ENCODE data around the gene PCNA. TPM values are rescaled to one million over a fixed set of nuclear protein-coding genes. Genes with fewer than 3 reads are reported as not detected.

Gene PCNA
- polyA plus RNA-seq, 1 donor (not counting 4 experiments of a cell fraction or from before 2014, with no cell fraction given), result 130 TPM

GRCh38 chr20:5160882-5161281, 41.1 kb upstream of the PCNA start:
- no peak for TF ChIP-seq CTCF (optimal IDR thresholded peaks at IDR 0.05 in 1 of 3, IDR thresholded peaks at IDR 0.05 in 1 of 3, conservative IDR thresholded peaks at IDR 0.05 in 1 of 3; ENCODE audit: extremely low read depth in 1 of 3, insufficient read depth in 2 of 3, low read length in 3 of 3)
- TF ChIP-seq EZH2 (IDR thresholded peaks at IDR 0.05; ENCODE audit: low read length), result no peak
- dilution Hi-C loops (cut with MboI; ENCODE audit: extremely low pct_ligation_motif_present, low sequenced_read_pairs), result no loop called here
- H2AFZ ChIP-seq (ENCODE audit: control insufficient read depth, low read length), result no peak overlapping the region
- H3K4me2 ChIP-seq (ENCODE audit: control insufficient read depth, extremely low read depth, insufficient read depth, low read depth, low read length), result no peak overlapping the region
- no peak overlapping the region for H3K27ac ChIP-seq (ENCODE audit: control insufficient read depth, insufficient read depth, low read length)
- no peak for DNase-seq (ENCODE audit: low read depth, low spot score)
- no peaks in the 10 kb centered on the region for H3K36me3 ChIP-seq (ENCODE audit: control insufficient read depth in 2 of 2, extremely low read depth in 1 of 2, insufficient read depth in 2 of 2, low read length in 2 of 2)
- H3K4me3 ChIP-seq (ENCODE audit: control insufficient read depth in 2 of 3, extremely low read depth in 1 of 3, insufficient read depth in 2 of 3, low read depth in 1 of 3, low read length in 3 of 3), result no peak overlapping the region
- H3K4me1 ChIP-seq (ENCODE audit: control insufficient read depth, extremely low read depth, insufficient read depth, low read length), result peaks cover 3% of the 10 kb centered on the region
- no peaks in the 10 kb centered on the region for H4K20me1 ChIP-seq (ENCODE audit: control insufficient read depth, extremely low read depth, insufficient read depth, low read length)
- no peaks in the 10 kb centered on the region for H3K9me3 ChIP-seq (ENCODE audit: control insufficient read depth, low read depth, low read length)
- FAIRE-seq, result no peak
- H3K9ac ChIP-seq (ENCODE audit: control insufficient read depth, extremely low read depth, insufficient read depth, low read length), result no peak overlapping the region
- H3K9me1 ChIP-seq (ENCODE audit: control insufficient read depth, extremely low read depth, insufficient read depth, low read length), result peaks cover 2% of the 10 kb centered on the region
- H3K27me3 ChIP-seq (ENCODE audit: control insufficient read depth, extremely low read depth, insufficient read depth, low read length), result no peaks in the 10 kb centered on the region
- H3K79me2 ChIP-seq (ENCODE audit: control insufficient read depth, insufficient read depth, low read length), result peaks cover 66% of the 10 kb centered on the region

GRCh38 chr20:5159928-5160327, 40.2 kb upstream of the PCNA start:
- TF ChIP-seq CTCF (optimal IDR thresholded peaks at IDR 0.05 in 1 of 3, IDR thresholded peaks at IDR 0.05 in 1 of 3, conservative IDR thresholded peaks at IDR 0.05 in 1 of 3; ENCODE audit: extremely low read depth in 1 of 3, insufficient read depth in 2 of 3, low read length in 3 of 3), result no peak
- no peak for TF ChIP-seq EZH2 (IDR thresholded peaks at IDR 0.05; ENCODE audit: low read length)

More at GRCh38 chr20:5159928-5160327, 40.2 kb upstream of the PCNA start:
- Histone ChIP-seq H3K4me3 (ENCODE audit: control insufficient read depth in 2 of 3, extremely low read depth in 1 of 3, insufficient read depth in 2 of 3, low read depth in 1 of 3, low read length in 3 of 3) (no peak overlapping the region), H3K9me1 (ENCODE audit: control insufficient read depth, extremely low read depth, insufficient read depth, low read length) (peaks cover 2% of the 10 kb centered on the region), H3K4me2 (ENCODE audit: control insufficient read depth, extremely low read depth, insufficient read depth, low read depth, low read length) (no peak overlapping the region), H4K20me1 (ENCODE audit: control insufficient read depth, extremely low read depth, insufficient read depth, low read length) (no peaks in the 10 kb centered on the region), H3K79me2 (ENCODE audit: control insufficient read depth, insufficient read depth, low read length) (peaks cover 69% of the 10 kb centered on the region), H3K36me3 (ENCODE audit: control insufficient read depth in 2 of 2, extremely low read depth in 1 of 2, insufficient read depth in 2 of 2, low read length in 2 of 2) (no peaks in the 10 kb centered on the region), H2AFZ (ENCODE audit: control insufficient read depth, low read length) (no peak overlapping the region), H3K4me1 (ENCODE audit: control insufficient read depth, extremely low read depth, insufficient read depth, low read length) (peaks cover 3% of the 10 kb centered on the region), H3K27me3 (ENCODE audit: control insufficient read depth, extremely low read depth, insufficient read depth, low read length) (no peaks in the 10 kb centered on the region), H3K27ac (ENCODE audit: control insufficient read depth, insufficient read depth, low read length) (no peak overlapping the region), H3K9me3 (ENCODE audit: control insufficient read depth, low read depth, low read length) (no peaks in the 10 kb centered on the region), H3K9ac (ENCODE audit: control insufficient read depth, extremely low read depth, insufficient read depth, low read length) (no peak overlapping the region)
- dilution Hi-C loops (cut with MboI; ENCODE audit: extremely low pct_ligation_motif_present, low sequenced_read_pairs), result no loop called here
- no peak for FAIRE-seq
- no peak for DNase-seq (ENCODE audit: low read depth, low spot score)

All from keratinocyte (primary cell).